Cardiac fibroblast (primary cell): ENCODE measurements around the gene JAZF1.

Source experiments
- DNase-seq, 2 donors: peaks; one replicate each; pipeline versions ENCODE4 v3.0.0 to v3.0.0-alpha.2; 2010; ENCODE audit warnings: low read depth in 2 of 2
- H3K4me3 ChIP-seq, 2 donors: replicated peaks in 1 of 2; 1 replicate in 1 of 2; 2 replicates in 1 of 2; pipeline ENCODE4 v1.5.1; 2011; ENCODE audit warnings: low read depth in 2 of 2, low read length in 2 of 2, mild to moderate bottlenecking in 2 of 2, moderate library complexity in 1 of 2
- TF ChIP-seq, protein P1 (sequence below): IDR thresholded peaks from one replicate; pipeline ENCODE4 v1.5.1; 2011; ENCODE audit warnings: low read depth, mild to moderate bottlenecking, low read length, inconsistent platforms

The JAZF1 gene

DNA sequence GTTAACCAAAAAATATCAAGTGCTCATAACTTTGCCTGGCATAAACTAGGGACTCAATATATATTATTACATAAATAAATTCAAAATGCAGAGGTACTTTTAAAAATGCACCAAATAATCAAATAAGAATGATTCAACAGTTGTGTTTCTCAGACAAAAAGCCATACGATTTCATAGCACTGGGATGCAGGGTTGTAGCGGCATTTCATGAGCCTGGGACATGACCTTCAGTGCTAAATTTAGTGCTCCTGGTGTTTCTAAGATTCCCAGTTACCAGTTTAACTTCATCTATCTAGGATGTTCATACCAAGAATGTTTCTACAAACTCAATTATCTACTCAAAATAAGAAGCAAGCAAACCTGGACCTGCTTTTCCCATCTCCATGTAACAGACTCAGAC, 4.0 kb downstream of the JAZF1 start:
- no peak for DNase-seq
- H3K4me3 ChIP-seq = no peak overlapping the region
- TF ChIP-seq, protein P1, sequence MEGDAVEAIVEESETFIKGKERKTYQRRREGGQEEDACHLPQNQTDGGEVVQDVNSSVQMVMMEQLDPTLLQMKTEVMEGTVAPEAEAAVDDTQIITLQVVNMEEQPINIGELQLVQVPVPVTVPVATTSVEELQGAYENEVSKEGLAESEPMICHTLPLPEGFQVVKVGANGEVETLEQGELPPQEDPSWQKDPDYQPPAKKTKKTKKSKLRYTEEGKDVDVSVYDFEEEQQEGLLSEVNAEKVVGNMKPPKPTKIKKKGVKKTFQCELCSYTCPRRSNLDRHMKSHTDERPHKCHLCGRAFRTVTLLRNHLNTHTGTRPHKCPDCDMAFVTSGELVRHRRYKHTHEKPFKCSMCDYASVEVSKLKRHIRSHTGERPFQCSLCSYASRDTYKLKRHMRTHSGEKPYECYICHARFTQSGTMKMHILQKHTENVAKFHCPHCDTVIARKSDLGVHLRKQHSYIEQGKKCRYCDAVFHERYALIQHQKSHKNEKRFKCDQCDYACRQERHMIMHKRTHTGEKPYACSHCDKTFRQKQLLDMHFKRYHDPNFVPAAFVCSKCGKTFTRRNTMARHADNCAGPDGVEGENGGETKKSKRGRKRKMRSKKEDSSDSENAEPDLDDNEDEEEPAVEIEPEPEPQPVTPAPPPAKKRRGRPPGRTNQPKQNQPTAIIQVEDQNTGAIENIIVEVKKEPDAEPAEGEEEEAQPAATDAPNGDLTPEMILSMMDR = no peak

DNA sequence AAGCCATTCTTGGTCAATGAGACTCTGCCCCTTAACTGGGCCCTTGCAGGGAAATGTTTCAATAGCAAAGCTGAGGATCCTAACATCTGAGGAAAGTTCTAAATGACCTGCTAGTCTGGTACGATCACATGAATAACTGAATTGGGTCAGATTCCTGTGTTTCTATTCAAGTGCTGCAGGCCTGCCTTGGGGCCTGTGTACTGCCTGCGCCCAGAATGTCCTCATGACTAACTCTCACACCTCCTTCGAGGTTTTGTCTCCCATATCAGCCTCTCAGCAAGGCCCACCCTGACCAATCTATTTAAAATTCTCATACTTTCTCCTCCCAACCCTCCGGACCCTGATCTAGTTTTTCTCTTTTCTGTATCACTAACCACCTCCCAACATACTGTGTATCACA, 4.4 kb downstream of the JAZF1 start:
- TF ChIP-seq, protein P1 = no peak
- no peak for DNase-seq
- no peak overlapping the region for H3K4me3 ChIP-seq

DNA sequence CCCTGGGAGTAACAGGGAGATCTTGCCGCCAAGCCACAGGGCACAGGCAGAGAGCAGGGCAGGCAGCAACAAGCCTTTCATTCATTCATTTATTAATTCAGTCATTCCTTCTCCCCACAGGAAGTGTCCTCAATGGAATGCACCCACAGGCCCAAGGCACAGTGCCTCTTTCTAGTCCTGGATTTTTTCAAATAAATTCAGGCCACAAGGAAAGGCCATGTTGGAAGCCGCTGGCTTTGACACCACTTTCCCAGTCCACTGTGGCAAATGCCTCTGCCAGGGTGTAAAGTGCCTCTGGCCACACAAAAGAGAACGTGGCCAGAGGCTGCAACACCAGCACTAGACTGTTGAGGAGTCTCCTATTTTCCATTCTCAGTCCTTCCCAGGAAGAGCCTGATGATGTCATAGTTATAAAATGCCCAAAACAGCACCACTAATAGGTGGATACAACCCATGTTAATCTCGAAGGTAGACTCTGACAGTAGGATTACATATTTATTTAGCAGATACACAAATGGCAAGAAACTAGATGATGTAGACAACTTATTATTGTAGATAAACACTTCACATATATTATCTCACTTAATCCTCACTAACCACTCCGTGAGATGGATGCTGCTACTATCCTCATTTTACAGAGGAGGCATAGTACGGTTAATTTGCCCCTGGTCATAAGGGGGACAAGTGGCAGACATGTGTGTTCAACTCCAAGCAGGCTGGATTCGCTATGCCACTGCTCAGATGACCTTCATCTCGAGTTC, 5.5 kb downstream of the JAZF1 start:
- no peak for DNase-seq
- H3K4me3 ChIP-seq = no peak overlapping the region
- TF ChIP-seq, protein P1 = no peak

DNA sequence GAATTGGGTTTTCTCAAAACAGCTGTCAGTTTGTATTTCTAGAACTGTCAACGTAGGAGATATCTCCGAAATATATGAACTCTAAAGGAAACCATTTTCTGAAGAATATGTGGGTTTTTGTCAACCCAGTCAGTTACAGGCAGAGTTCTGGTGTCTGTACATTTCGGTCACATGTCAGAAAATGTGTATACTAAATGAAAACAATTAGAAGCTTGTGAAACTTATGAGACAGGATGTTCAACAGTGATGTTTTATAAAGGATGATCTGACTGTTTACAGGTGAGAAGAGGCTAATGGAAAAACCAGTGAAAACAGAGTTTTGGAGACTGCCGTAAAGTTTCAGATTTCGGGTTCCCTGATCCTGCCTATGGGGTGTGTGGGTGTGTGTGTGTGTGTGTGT, 6.2 kb downstream of the JAZF1 start:
- DNase-seq = no peak
- TF ChIP-seq, protein P1 = no peak
- H3K4me3 ChIP-seq = no peak overlapping the region

DNA sequence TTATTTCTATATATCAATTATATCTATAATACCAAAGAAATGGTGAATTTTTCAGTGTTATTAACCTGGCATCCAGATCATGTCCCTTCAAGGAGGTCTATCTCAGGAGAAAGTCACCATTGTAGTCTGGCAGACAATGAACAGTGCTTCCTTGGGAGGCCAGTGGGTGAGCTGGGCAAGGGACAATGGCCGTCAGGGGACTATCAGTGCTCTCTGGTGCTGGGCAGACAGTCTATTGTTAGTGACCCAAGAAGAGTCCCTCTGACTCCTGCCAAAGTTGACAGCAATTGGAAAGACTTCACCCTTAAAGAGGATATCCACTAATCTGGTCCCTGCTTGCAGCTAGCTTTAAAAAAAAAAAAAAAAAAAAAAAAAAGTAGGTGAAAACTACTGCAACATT, 7.1 kb downstream of the JAZF1 start:
- TF ChIP-seq, protein P1 = no peak
- H3K4me3 ChIP-seq = no peak overlapping the region
- no peak for DNase-seq

DNA sequence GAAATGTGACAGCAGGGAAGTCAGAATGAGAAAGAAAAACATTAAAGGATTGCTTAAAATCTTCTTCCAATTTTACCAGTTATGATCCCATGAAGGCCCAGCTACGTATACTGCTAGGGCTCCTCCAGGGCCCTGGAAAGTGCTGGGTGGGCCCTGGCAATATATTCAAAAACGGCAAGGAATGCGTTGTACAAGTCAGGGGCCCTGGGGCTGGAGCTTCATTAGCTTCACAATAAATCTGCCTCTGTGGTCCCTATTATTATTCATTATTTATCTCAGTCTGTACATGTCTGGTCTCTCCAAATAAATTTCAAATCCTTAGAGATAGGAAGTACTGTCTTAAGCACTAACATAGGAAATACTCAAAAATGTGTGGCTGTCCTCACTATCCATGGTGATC, 7.6 kb downstream of the JAZF1 start:
- TF ChIP-seq, protein P1 = no peak
- H3K4me3 ChIP-seq = no peak overlapping the region
- DNase-seq = no peak

DNA sequence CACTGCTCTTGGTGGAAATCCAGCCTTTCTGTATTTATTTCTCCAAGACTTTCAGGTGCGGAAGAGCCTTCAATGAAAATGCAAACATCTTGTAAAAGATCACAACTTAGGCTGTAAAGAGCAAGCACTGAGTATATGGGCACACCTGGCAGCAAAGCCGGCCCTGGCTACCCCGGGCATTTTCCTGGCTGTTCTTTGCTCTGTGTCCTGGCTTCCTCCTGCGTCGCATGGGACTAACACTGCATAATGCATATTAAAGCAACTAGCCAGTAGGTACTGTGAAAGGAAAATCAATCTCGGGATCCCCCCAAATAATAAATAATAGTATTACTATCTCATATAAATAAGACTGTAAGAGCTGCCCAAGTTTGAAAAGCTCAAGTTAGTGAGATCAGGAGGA, 9.9 kb downstream of the JAZF1 start:
- TF ChIP-seq, protein P1 = no peak
- no peak for DNase-seq
- no peak overlapping the region for H3K4me3 ChIP-seq
